Ramos (cell line): ENCODE measurements around the gene PPIH.

Experiments
- in situ Hi-C: fragments of 300-500 bp; cut with MboI; formaldehyde crosslinking; loops from one replicate; pipeline ENCODE4 v1.14.3; 2022; ENCODE audit warnings: low sequenced_read_pairs; ENCODE audit not compliant: unreplicated experiment

The PPIH gene

DNA sequence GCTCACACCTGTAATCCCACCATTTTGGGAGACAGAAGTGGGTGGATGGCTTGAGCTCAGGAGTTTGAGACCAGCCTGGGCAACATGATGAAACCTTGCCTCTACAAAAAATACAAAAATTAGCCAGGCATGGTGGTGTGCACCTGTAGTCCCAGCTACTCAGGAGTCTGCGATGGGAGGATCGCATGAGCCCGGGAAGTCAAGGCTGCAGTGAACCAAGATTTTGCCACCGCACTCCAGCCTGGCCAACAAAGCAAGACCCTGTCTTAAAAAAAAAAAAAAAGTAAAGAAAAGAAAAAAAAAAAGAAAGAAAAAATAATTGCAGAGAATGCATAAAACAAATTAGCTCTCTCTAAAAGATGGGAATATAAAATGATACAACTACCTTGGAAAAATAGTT, 67.6 kb downstream of the PPIH start:
- in situ Hi-C loops: loop anchor here (25.0 kb wide), 1 partner anchor 139 kb away; no protein-coding TSS in a partner anchor
